ENCODE data around the gene PPP1R9B.

DNA sequence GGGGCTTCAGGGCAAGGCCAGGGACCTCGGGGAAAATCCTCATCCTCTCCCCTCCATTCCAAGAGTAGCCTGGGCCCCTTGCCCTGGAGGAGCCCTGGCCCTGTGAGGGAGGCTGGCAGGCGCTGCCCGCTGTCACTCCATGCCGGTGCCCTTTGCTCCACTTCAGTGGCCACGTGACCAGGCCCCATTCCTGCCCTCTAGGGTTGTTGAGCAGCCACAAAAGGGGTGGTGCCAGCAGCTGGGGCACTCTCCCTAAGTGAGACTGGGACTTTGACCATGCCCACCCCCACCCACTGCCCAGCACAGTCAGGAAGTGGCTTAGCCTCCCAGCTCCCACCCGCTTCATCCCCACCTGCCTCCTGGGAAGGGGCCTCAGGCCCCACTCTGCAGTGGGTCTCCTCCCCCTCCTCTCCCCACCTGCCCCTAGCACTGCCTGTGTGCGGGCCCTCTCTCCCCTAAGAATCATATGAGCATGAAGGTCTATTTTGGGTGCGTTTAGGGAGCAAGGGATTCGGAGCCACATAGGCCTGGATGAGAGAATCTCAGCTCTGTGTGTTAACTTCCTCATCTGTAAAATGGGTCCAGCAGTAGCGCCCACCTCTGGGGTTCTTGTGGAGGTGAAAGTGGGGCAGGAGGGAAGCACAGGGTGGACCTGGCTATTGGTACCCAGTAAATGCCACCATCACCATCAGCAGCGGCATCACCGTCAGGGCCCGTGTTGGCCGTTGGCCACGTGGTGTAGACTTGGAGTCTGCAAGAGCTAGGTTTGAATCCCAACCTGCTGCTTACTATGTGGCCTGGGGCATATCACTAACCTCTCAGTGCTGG is 48.1 kb downstream of the PPP1R9B start:
- TF ChIP-seq, protein P1, sequence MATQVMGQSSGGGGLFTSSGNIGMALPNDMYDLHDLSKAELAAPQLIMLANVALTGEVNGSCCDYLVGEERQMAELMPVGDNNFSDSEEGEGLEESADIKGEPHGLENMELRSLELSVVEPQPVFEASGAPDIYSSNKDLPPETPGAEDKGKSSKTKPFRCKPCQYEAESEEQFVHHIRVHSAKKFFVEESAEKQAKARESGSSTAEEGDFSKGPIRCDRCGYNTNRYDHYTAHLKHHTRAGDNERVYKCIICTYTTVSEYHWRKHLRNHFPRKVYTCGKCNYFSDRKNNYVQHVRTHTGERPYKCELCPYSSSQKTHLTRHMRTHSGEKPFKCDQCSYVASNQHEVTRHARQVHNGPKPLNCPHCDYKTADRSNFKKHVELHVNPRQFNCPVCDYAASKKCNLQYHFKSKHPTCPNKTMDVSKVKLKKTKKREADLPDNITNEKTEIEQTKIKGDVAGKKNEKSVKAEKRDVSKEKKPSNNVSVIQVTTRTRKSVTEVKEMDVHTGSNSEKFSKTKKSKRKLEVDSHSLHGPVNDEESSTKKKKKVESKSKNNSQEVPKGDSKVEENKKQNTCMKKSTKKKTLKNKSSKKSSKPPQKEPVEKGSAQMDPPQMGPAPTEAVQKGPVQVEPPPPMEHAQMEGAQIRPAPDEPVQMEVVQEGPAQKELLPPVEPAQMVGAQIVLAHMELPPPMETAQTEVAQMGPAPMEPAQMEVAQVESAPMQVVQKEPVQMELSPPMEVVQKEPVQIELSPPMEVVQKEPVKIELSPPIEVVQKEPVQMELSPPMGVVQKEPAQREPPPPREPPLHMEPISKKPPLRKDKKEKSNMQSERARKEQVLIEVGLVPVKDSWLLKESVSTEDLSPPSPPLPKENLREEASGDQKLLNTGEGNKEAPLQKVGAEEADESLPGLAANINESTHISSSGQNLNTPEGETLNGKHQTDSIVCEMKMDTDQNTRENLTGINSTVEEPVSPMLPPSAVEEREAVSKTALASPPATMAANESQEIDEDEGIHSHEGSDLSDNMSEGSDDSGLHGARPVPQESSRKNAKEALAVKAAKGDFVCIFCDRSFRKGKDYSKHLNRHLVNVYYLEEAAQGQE (IDR thresholded peaks at IDR 0.05; ENCODE audit: insufficient read depth in 1 of 2, low read depth in 2 of 2, low read length in 2 of 2), result no peak
- no peak for TF ChIP-seq TAF1 (IDR thresholded peaks at IDR 0.05; ENCODE audit: borderline replicate concordance, insufficient read depth, low read length)
- no peak for TF ChIP-seq POLR2AphosphoS5 (IDR thresholded peaks at IDR 0.05; ENCODE audit: low read depth, low read length)
- no peak for TF ChIP-seq FOXP2 (optimal IDR thresholded peaks at IDR 0.05; ENCODE audit: borderline replicate concordance, extremely low read depth, extremely low read length, insufficient read depth)
- no peak for TF ChIP-seq SIN3A (IDR thresholded peaks at IDR 0.05; ENCODE audit: borderline replicate concordance, insufficient read depth, low read length)
